ENCODE data around the gene NR3C2.

The NR3C2 gene

GRCh38 chr4:148266240-148266639 lies 176.0 kb downstream of the NR3C2 start:
- H3K36me3 ChIP-seq (ENCODE audit: low read length) = no peaks in the 10 kb centered on the region
- no peak for TF ChIP-seq EZH2phosphoT487 (conservative IDR thresholded peaks at IDR 0.05; ENCODE audit: low read length)
- TF ChIP-seq, protein P1, sequence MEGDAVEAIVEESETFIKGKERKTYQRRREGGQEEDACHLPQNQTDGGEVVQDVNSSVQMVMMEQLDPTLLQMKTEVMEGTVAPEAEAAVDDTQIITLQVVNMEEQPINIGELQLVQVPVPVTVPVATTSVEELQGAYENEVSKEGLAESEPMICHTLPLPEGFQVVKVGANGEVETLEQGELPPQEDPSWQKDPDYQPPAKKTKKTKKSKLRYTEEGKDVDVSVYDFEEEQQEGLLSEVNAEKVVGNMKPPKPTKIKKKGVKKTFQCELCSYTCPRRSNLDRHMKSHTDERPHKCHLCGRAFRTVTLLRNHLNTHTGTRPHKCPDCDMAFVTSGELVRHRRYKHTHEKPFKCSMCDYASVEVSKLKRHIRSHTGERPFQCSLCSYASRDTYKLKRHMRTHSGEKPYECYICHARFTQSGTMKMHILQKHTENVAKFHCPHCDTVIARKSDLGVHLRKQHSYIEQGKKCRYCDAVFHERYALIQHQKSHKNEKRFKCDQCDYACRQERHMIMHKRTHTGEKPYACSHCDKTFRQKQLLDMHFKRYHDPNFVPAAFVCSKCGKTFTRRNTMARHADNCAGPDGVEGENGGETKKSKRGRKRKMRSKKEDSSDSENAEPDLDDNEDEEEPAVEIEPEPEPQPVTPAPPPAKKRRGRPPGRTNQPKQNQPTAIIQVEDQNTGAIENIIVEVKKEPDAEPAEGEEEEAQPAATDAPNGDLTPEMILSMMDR (IDR thresholded peaks at IDR 0.05; ENCODE audit: insufficient read depth, low read length, poor library complexity, severe bottlenecking) = no peak
- H3K4me2 ChIP-seq (ENCODE audit: low read depth, low read length, poor library complexity, severe bottlenecking) = no peak overlapping the region
- H3K27me3 ChIP-seq (ENCODE audit: low read length) = no peaks in the 10 kb centered on the region
- H2AFZ ChIP-seq (ENCODE audit: low read depth, low read length, severe bottlenecking) = no peak overlapping the region
- no peak overlapping the region for H3K9ac ChIP-seq (ENCODE audit: low read length)
- no peaks in the 10 kb centered on the region for H3K9me3 ChIP-seq (ENCODE audit: insufficient read depth, low read length)
- no peak overlapping the region for H3K27ac ChIP-seq (ENCODE audit: low read depth, low read length)
- H3F3A ChIP-seq (ENCODE audit: insufficient read depth) = no peaks in the 10 kb centered on the region
- no peak overlapping the region for H3K4me3 ChIP-seq (ENCODE audit: insufficient read depth, low read length, poor library complexity, severe bottlenecking)
- H4K20me1 ChIP-seq (ENCODE audit: low read depth, low read length) = no peaks in the 10 kb centered on the region
- H3K79me2 ChIP-seq (ENCODE audit: insufficient read depth, low read length) = no peaks in the 10 kb centered on the region
- H3K9me2 ChIP-seq (replicated peaks; ENCODE audit: insufficient read depth, low read length) = no peaks in the 10 kb centered on the region

- no peaks in the 10 kb centered on the region for H3K9me2 ChIP-seq (replicated peaks; ENCODE audit: insufficient read depth, low read length)
- H3K9ac ChIP-seq (ENCODE audit: low read length) = no peak overlapping the region
- no peaks in the 10 kb centered on the region for H3K9me3 ChIP-seq (ENCODE audit: insufficient read depth, low read length)
- no peaks in the 10 kb centered on the region for H4K20me1 ChIP-seq (ENCODE audit: low read depth, low read length)
- H3K4me3 ChIP-seq (ENCODE audit: insufficient read depth, low read length, poor library complexity, severe bottlenecking) = no peak overlapping the region
- H3K27ac ChIP-seq (ENCODE audit: low read depth, low read length) = no peak overlapping the region
- H3K4me2 ChIP-seq (ENCODE audit: low read depth, low read length, poor library complexity, severe bottlenecking) = no peak overlapping the region
- H3K79me2 ChIP-seq (ENCODE audit: insufficient read depth, low read length) = no peaks in the 10 kb centered on the region
- no peaks in the 10 kb centered on the region for H3K36me3 ChIP-seq (ENCODE audit: low read length)
- H3F3A ChIP-seq (ENCODE audit: insufficient read depth) = no peaks in the 10 kb centered on the region
- TF ChIP-seq, protein P1 (IDR thresholded peaks at IDR 0.05; ENCODE audit: insufficient read depth, low read length, poor library complexity, severe bottlenecking) = no peak
- no peak for TF ChIP-seq EZH2phosphoT487 (conservative IDR thresholded peaks at IDR 0.05; ENCODE audit: low read length)
- H3K27me3 ChIP-seq (ENCODE audit: low read length) = no peaks in the 10 kb centered on the region
- H2AFZ ChIP-seq (ENCODE audit: low read depth, low read length, severe bottlenecking) = no peak overlapping the region
Measured at GRCh38 chr4:148265627-148266026, 176.6 kb downstream of the NR3C2 start.

DNA sequence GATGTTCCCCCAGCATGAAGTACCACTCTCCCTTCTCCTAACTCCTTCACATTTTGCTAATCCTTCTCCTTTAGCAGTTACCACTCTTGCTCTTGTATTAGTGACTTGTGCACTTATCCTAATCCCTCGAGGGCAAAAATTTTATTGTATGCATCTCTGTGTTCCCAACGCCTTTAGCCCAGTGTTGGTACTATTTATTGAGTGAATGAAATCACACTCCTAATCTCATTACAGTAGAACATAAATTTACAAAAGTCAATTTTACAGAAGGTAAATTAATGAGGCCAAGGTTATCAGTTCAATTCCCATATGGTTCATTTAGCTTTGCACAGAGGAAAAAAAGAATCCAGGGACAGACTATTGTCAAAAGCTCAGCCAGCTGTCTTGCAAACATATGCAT lies 178.4 kb downstream of the NR3C2 start:
- Histone ChIP-seq H3F3A (ENCODE audit: insufficient read depth) (no peaks in the 10 kb centered on the region), H3K9me3 (ENCODE audit: insufficient read depth, low read length) (no peaks in the 10 kb centered on the region), H3K4me3 (ENCODE audit: insufficient read depth, low read length, poor library complexity, severe bottlenecking) (no peak overlapping the region), H3K36me3 (ENCODE audit: low read length) (no peaks in the 10 kb centered on the region), H3K9me2 (replicated peaks; ENCODE audit: insufficient read depth, low read length) (no peaks in the 10 kb centered on the region), H3K27ac (ENCODE audit: low read depth, low read length) (no peak overlapping the region), H2AFZ (ENCODE audit: low read depth, low read length, severe bottlenecking) (no peak overlapping the region), H3K79me2 (ENCODE audit: insufficient read depth, low read length) (no peaks in the 10 kb centered on the region), H3K9ac (ENCODE audit: low read length) (no peak overlapping the region), H4K20me1 (ENCODE audit: low read depth, low read length) (no peaks in the 10 kb centered on the region), H3K27me3 (ENCODE audit: low read length) (no peaks in the 10 kb centered on the region), H3K4me2 (ENCODE audit: low read depth, low read length, poor library complexity, severe bottlenecking) (no peak overlapping the region)
- TF ChIP-seq EZH2phosphoT487 (conservative IDR thresholded peaks at IDR 0.05; ENCODE audit: low read length) = no peak
- TF ChIP-seq, protein P1 (IDR thresholded peaks at IDR 0.05; ENCODE audit: insufficient read depth, low read length, poor library complexity, severe bottlenecking) = no peak
